GM18867 (cell line): ENCODE results near the gene SMG6.
"Not testable (repeated sequence)": the region's sequence is repeated elsewhere in the genome, so short reads cannot be mapped to it uniquely, and the experiment has no call there.

Experiments used
- ATAC-seq: cut with Tn5 transposase; IDR thresholded peaks from one replicate; pipeline ENCODE4 v1.9.1; 2021; ENCODE audit warnings: mild to moderate bottlenecking, moderate library complexity; ENCODE audit not compliant: unreplicated experiment

The SMG6 gene

DNA sequence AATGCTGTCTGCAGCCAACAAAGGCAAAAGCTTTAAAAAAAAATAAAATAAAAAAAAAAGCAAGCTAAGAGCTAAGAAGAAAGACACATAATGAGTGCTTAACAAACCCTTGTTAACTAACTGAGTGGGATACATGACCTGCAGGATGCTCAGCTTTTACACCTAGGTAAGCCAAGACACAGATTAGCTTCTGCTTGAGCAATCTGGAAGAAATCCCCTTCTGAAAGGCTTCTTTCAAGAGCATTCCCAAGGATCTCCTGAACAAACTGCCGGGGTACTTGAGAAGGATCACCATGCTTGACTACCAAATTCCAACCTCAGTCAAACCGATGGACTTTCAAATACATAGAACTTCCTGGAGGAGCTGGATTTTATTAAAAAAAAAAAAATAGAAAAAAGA lies 92.9 kb downstream of the SMG6 start:
- ATAC-seq = no peak

DNA sequence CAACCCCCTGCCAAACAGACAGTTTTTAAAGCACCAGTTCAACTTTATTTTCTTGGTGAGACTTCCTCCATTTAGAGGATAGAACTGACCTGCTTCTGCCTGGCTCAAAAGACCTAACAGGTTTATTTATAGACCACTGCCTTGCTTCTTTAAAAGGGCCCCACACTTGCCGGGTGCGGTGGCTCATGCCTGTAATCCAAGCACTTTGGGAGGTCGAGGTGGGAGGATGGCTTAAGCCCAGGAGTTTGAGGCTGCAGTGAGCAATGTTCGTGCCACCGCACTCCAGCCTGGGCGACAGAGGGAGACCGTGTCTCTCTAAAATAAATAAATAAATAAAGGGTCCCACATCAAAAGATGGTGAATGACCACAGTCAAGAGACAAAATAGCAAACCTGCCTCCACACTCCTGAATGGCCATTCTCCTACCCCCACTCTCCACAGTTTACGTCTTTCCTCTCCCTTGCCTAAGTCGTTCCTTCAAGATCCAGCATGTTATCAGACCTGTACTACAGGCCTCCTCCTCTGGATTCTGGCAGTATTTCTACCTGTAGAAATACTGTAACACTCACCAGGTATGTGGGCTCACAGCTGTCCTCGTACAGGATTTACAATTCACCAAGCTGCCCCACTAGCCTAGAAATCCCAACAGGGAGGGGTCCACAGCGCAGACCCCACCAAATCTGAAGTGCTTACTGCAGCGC lies 95.6 kb downstream of the SMG6 start:
- no peak for ATAC-seq

DNA sequence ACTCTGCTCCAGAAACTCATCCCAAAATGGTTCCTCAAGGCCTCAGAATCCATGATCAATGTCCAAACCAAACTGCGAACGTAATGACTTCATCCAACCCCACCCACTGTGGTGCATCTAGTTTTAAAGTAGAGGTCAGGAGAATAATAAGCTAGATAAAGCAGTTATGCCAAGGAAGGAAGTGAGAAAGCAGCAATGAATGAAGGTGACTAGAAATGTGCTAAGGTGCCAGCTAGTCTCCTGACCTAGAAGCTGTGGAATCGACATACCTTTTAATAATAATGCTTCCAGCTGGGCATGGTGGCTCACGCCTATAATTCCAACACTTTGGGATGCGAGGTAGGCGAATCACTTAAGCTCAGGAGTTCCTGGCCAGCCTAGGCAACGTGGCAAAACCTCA lies 99.2 kb downstream of the SMG6 start:
- no peak for ATAC-seq

DNA sequence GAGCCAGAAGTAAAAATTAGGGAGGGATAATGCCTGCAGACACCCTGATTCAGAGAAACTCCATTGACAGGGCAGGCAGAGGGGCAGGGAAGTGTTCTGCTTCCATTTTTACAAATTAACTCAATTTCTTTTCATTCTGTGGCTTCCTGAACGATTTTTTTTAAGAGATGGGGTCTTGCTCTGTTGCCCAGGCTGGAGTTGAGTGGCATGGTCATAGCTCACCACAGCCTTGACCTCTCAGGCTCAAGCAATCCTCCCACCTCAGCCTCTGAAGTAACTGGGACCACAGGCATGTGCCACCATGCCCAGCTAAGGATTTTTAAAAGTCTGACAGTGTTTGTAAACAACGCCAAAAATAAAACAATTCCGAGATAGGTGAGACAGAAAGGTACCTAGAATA lies 99.8 kb downstream of the SMG6 start:
- ATAC-seq = no peak

DNA sequence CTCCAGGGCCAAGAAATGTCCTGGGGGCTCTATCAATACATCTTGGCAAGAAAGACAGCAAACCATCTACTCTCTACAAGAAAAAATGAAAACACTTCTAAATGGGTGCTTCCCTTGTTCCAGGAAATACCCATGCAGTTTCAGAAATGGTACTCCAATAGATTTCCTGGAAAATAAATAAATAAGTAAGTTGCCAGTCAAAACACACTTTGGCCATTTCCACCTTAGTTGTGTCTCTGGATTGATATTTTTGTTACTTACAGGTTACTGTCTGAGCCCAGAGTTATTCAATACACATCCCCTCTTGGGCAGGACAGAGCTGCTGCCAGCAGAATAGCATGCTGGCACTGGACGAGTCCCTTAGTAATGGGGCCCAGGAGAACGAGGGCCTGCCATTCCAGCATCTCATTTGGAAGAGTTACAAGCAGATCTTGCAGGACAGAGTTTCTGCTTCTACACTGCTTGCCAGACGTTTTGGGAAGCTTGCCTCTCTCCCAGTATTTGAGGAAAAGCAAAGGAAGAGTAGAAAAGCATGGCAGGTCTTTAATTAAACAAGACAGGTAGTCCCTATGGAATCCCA lies 100.5 kb downstream of the SMG6 start:
- ATAC-seq = no peak

DNA sequence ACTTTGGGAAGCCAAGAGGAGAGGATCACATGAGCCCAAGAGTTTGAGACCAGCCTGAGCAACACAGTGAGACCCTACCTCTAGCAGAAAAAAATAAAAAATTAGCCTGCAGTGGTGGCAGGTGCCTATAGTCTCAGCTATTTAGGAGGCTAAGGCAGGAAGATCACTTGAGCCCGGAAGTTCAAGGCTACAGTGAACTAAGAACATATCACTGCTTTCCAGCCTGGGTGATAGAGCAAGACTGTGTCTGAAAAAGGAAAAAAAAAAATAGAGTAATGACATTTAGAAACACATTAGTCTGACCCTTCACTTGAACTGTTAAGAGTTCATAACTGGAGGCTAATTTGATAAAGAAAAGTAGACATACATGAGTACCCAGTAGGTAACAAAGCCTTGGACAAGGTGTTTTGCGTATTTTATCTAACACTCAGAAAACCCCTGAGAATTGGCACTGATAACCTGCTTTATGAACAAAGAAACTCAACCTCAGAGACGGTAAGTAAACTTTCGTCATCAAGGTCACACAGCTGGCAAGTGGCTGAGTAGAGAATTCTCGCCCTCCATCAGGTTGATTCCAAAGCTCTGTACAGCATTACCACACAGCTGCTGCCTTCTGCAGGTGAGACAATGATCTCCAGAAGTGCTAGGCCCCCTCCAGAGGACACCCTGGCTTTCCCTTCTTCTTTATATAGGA lies 101.1 kb downstream of the SMG6 start:
- ATAC-seq = no peak

DNA sequence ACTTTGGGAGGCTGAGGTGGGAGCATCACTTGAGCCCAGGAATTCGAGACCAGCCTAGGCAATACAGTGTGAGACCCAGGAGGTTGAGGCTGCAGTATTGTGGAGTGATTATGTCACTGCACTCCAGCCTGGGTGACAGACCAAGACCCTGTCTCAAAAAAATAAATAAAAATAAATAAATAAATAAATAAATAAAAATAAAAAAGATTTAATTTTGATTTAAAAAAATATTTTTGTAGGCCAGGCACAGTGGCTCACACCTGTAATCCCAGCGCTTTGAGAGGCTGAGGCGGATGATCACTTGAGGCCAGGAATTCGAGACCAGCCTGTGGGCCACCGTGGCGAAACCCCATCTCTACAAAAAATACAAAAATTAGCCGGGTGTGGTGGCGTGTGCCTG lies 104.2 kb downstream of the SMG6 start:
- not testable (repeated sequence) for ATAC-seq

DNA sequence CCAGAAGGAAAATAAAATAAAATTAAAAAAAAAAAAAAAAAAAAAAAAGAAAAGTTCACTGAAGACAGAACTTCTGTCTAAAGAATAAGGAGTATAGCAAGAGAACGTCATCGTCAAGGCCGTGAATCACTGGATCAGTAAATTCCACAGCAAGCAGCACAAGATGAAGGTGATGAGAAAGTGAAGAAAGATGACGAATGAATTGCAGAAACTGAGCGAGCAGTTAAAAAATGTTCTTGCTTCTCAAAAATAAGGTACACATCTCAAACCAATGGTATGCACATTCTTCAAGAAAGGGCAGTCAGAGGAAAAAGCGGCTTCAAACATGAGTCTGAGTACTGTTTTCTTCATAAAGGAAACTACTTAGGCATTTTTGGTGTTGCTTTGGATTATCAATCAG lies 104.7 kb downstream of the SMG6 start:
- no peak for ATAC-seq

DNA sequence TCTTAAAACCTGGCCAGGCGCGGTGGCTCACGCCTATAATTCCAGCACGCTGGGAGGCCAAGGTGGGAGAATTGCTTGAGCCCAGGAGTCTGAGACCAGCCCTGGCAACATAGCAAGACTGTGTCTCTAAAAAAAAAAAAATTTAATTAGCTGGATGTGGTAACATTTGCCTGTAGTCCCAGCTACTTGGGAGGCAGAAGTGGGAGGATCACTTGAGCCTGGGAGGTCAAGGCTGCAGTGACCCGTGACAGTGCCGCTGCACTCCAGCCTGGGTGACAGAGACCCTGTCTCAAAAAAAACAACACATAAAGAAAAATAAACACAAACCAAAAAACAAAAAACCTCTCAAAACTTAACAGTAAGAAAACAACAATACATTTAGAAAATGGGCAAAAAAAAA lies 106.3 kb downstream of the SMG6 start:
- no peak for ATAC-seq

DNA sequence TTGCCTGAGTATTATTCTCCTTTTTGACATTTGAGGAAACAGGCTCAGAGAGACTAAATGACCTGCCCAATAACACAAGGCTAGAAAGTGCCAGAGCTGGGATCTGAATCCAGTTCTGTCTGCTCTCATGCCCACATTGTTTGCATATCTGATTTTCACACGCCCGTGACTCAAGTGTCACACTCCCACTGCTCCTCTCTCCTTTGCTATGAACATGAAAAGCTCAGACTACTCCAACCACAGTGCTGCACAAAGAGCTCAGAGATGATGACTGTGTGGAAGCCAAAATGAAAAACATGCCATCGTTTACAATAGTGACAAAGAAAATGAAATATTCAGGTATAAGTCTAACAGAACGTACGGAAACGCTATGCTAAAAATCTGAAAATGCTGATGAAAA lies 107.9 kb downstream of the SMG6 start:
- ATAC-seq = no peak

DNA sequence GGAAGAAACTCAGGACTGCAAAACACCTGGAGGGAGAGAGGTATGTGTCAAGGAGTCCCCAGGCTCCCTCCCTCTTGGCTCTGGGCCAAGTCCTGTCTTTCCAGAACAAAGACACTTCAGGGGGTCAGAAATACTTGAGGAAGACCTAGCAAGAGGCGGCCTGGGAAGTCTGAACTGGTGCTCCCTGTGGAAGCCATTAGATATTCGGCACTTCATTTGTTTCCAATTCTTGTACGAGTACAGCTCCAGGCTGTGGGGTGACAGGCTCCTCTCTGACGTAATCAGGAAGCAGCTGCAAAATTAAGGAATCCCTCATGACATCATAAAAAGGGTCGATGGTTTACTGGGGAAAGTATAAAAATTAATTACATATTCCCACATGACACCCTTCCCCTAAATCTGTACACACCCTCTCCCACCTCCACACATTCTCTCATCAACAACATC lies 108.7 kb downstream of the SMG6 start:
- ATAC-seq = no peak

DNA sequence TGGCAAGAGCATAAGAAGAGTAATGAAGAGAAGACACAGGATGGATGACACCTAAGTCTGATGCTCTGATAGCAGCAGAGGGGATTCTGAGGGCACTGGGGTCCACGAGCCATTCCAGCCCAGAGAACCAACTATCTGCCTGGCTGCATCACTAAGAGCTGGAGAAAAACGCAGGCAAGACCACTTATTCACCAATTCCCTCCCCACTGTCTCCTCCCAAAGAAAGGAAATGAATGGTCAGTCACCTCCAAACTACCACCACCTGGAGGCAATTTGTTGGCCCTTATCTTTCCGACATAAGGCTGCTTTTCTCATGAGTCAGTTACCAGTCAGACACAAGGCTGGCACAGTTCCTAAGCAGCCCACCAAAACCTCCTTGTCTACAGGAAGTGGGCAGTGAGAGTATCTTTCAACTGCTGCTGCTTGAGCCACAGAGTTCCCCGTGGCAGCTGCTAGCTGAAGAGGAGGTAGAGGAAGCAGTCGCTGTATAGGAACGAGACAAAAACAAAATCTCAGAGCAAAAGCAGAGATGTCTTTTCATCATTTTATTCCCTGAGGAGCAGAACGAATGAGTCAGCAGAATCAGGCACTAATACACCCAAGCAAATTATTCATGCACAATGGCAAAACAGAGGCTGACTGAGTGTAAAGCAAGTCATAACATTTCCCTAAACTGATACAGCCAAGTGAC lies 111.1 kb downstream of the SMG6 start:
- ATAC-seq = no peak

DNA sequence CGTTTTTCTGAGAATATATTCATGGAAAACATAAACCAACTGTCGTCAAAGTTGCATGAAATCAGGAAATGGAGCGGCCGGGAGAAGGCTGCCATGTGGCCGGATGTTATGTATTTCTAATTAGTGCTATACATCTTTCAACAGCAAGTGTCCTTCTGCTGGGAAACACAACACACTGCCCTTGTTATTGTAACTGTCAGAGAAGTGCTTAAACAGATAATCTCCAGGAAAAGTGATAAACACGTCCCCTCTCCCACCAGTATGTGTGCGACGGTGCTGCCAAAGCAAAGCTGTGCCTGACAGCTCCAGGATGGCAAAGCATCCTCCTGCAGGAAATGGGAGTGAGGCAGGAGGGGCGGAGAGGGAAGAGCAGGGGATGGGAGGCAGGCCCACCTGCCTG lies 111.8 kb downstream of the SMG6 start:
- no peak for ATAC-seq

DNA sequence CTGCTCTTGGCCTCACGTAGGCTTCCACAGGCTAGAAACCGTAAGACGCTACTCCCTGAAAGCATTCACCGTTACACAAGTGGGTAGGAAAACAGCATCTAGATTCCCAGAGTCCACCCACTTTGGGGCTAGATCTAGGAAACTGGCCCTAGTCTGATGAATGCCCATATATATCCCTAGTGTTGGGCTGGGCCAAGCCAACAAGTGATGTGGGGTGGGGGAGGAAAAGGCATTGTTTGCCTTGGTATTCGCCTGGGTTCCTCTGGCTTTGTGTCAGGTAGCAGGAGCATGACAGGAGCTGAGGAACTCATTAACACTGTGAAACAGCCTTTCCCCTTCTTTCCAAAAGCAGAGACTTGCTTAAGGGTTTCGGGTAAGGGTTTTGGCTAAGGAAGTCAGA lies 112.4 kb downstream of the SMG6 start:
- no peak for ATAC-seq

DNA sequence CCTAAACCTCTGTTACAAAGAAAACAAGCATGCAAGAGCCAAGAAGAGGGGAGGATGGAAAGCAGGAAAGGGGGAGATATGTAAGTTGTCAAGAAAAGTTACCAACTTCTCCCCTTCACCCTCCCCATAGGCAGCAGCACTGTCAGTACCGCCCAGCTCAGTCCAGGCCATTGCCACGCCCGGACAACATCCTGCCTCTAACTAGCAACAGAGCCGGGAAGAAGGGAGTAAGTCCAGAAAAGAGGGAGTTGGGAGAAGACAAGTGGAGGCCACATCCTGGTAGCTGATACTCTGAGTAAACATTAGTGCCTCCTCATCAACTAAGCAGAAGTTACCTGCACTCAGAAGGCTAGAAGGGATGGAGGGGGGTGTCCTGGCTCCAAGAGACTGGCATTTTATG lies 113.6 kb downstream of the SMG6 start:
- no peak for ATAC-seq

DNA sequence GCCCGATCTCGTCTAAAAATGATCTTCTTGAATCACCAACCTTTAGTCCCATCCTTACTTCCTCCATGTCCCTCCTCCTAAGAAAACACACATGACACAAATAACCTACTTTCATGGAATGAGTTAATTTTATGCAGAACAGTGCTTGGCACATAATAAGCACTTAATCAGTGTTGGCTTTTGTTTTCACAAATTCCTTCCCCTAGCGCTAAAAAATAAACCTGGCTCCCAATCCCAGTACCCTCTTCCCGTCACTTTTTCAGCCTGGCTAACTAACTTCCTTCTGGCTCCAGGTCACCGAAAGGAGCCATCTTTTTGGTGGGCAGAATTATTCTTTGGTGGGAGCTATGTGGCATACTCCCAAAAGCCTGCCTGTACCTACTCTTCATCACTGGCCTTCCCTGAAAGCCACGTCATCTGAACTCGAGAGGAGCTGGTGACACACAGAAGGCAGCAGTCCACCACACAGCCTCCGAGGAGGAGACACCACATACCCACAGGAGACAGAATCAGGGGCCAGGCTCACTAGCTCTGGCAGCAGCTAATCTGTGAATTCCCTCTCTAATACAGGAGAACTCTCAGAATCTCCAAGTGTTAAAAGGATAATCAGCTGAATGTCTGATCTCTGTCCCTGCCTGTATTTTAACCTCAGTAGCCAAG lies 114.5 kb downstream of the SMG6 start:
- ATAC-seq = no peak

DNA sequence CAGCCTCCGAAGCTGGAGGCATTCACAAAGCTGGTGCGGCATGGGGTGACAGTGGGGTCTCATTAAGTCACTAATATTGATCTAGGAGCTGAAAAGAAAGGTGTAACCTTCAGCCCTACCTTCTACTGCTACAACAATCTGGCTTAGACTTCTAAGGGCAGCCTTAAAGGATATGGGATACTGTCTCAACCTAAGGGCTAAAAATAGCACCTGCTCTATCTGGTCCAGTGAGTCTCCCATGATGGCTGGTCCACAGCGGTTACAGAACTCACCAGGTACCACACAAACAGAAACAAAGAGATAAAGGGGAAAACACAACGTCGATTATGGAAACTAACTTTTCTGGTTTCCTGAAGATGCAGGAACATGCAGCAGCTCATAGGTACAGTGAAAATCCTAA lies 115.8 kb downstream of the SMG6 start:
- ATAC-seq = no peak

DNA sequence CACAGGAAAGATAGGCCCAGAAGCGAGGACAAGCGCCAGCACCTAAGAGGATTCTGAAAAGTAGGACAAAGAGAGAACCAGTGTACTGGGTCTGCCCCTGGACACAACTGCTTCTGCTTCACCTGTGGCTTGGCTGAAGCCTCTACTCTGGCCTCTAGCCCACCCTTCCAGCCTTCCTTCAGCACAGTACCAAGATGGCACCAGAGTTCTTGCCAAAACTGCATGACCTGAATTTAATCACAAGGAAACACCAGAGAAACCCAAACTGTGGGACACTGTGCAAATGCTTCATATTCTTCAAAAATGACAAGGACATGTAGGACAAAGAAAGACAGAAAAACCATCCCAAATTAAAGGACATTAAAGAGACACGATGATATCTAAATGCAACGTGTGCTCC lies 116.6 kb downstream of the SMG6 start:
- no peak for ATAC-seq

DNA sequence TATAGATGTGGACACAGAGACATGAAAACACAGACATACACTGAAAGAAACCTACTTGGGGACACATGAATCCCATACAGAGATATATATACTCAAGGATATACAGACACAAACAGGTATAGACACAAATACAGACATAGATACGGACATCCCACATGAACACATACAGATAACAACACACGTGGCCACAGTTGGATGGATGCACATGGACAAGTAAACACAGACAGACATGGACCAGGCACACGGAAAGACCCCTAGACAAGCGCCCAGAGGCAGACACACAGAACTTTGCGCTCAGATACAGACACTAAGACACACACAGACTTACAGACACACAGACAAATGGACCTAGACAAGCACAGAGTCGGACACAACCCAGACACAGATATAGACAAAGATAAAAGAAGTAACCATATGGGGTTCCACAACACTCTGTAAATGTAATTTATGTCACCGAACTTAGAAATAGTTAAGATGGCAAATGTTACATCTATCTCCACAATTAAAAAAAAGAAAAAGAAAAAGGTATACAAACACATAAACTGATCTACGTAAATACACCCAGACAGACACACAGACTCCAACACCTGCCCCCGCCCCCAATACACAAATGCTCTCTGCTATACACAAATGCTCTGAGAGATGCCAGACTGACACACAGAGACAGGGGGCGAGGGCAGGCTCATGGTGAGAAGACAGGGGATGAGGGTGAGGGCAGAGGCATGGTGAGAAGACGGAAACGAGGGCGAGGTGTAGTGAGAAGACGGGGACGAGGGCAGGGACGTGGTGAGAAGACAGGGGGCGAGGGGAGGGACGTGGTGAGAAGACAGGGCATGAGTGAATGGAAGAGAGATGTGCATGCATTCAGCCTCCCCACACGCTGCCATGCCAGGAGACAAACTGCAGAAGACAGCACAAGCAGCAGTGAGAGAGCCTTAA lies 118.3 kb downstream of the SMG6 start:
- ATAC-seq = no peak

DNA sequence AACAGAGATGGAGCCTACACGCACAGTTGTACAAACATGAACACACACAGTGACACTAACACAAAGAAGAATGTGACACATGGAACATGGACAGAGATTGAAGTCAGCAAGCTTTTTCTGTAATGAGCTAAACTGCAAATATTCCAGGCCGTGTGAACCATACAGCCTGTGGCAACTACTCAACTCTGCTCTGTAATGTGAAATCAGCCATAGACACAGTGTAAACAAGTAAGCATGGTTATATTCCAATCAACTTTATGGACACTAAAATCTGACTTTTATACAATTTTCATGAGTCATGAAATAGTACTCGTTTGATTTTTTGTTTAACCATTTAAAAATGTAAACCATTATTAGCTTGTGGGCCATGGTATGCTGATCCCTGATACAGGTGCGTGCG lies 120.2 kb downstream of the SMG6 start:
- ATAC-seq = no peak
